Measurements from ENCODE around the gene GAS2L3. TPM values are rescaled to one million over a fixed set of nuclear protein-coding genes. Genes with fewer than 3 reads are reported as not detected.
"Not testable (repeated sequence)": the region's sequence is repeated elsewhere in the genome, so short reads cannot be mapped to it uniquely, and the experiment has no call there.

GAS2L3 gene
- total and polyA plus RNA-seq, 2 of the 8 experiments (the other 6 are each of a cell fraction or from before 2014, with no cell fraction given): 2.1 to 19.3 TPM

DNA sequence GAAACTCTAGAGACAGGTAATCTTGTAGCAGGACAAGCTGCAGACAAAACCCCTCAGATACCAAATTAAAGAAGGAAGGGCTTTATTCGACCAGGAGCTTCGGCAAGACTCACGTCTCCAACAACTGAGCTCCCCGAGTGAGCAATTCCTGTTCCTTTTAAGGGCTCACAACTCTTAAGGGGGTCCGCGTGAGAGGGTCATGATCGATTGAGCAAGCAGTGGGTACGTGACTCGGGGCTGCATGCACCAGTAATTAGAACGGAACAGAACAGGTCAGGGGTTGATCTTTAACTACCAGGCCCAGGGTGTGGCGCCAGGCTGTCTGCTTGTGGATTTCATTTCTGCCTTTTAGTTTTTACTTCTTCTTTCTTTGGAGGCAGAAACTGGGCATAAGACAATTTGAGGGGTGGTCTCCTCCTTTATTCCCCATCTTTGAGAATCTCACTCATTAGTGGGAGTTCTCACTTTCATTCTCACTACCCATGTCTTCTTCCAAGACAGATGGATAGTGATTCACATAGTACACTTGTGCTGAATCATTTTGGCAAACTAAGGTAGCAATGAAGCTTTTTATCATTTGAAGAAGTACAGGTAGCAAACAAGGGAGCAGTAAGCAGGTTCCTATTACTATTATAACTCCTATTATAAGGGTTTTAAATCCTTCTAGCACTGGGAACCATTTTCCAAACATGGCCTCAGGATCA lies 59.8 kb downstream of the GAS2L3 start:
- FAIRE-seq; H3K9me3 ChIP-seq (ENCODE audit: insufficient read depth in 2 of 2, low read depth in 1 of 2, low read length in 1 of 2): not testable (repeated sequence)

More for the DNA sequence above, 59.8 kb downstream of the GAS2L3 start:
- H2BK12ac ChIP-seq (ENCODE audit: low read depth, low read length); DNase-seq (ENCODE audit: low read depth in 1 of 2, low spot score in 2 of 2); H3K36me3 ChIP-seq (ENCODE audit: control insufficient read depth in 2 of 4, insufficient read depth in 4 of 4, low read length in 3 of 4); H4K91ac ChIP-seq (replicated peaks; ENCODE audit: insufficient read length, low read length); H2AK5ac ChIP-seq (ENCODE audit: low read depth, low read length); H3K56ac ChIP-seq (replicated peaks; ENCODE audit: insufficient read length, low read depth, low read length); H3K14ac ChIP-seq (ENCODE audit: insufficient read length); H4K5ac ChIP-seq (ENCODE audit: insufficient read length, low read depth, low read length); H3K4me3 ChIP-seq (ENCODE audit: extremely low read depth in 1 of 4, insufficient read depth in 2 of 4, low read depth in 3 of 4, low read length in 4 of 4); H2BK20ac ChIP-seq (ENCODE audit: low read length); H2AFZ ChIP-seq (ENCODE audit: low read length); H3K23me2 ChIP-seq (ENCODE audit: low read depth, low read length); POLR2A ChIA-PET (ENCODE audit: partially characterized antibody); H3K4me2 ChIP-seq (ENCODE audit: insufficient read depth in 1 of 2, low read depth in 2 of 2, low read length in 2 of 2); H4K20me1 ChIP-seq (replicated peaks in 1 of 2; ENCODE audit: control insufficient read depth in 1 of 2, insufficient read depth in 2 of 2, low read length in 2 of 2); H3K79me2 ChIP-seq (ENCODE audit: control insufficient read depth in 1 of 2, insufficient read depth in 2 of 2, low read length in 2 of 2); H3K4me1 ChIP-seq (replicated peaks in 1 of 4; ENCODE audit: control insufficient read depth in 3 of 4, insufficient read depth in 4 of 4, low read length in 3 of 4); H3K79me1 ChIP-seq (ENCODE audit: low read depth, low read length); H3K18ac ChIP-seq (ENCODE audit: extremely low read depth, low read length); H2BK120ac ChIP-seq (replicated peaks; ENCODE audit: low read depth, low read length); H3K27ac ChIP-seq (ENCODE audit: low read depth, low read length); H3K9ac ChIP-seq (replicated peaks in 1 of 4; ENCODE audit: extremely low read depth in 1 of 4, low read depth in 3 of 4, low read length in 3 of 4); H3K23ac ChIP-seq (ENCODE audit: insufficient read length); H2BK15ac ChIP-seq (ENCODE audit: low read length); H3K4ac ChIP-seq (replicated peaks; ENCODE audit: insufficient read length, low read depth, low read length); H3K27me3 ChIP-seq (replicated peaks in 1 of 4; ENCODE audit: control insufficient read depth in 3 of 4, extremely low read depth in 1 of 4, insufficient read depth in 3 of 4, low read length in 3 of 4); H2BK5ac ChIP-seq (ENCODE audit: low read depth, low read length); H4K8ac ChIP-seq (ENCODE audit: extremely low read depth, insufficient read depth, low read length): not testable (repeated sequence)
- CTCF ChIA-PET (ENCODE audit: partially characterized antibody): interaction anchor here (1.3 to 1.7 kb wide), 3 partner anchors 28 to 228 kb away, joined by 3 to 8 read pairs (median 3); no protein-coding TSS in a partner anchor
- 85% methylated on average over 10 of the region's 11 CpGs; no CpG with 5 or more reads in 1 of the 2 experiments for WGBS, 2 experiments (ENCODE audit: extremely low coverage in 1 of 2, insufficient coverage in 1 of 2, insufficient read length in 1 of 2, insufficient replicate concordance in 2 of 2, low coverage in 1 of 2, low lambda C conversion rate in 2 of 2, missing lambda C conversion rate in 1 of 2)
